Frontal cortex (tissue), 4 donors: ENCODE results near the gene RPL13. TPM values are rescaled to one million over a fixed set of nuclear protein-coding genes. Genes with fewer than 3 reads are reported as not detected.

ENCODE experiments used
- DNase-seq, 2 donors: peaks; one replicate each; pipeline ENCODE4 v3.0.0; 2012; ENCODE audit warnings: low spot score in 2 of 2
- FAIRE-seq: peaks from 2 replicates; lab custom pipeline; 2012; peaks lifted over from hg19 to GRCh38; lab: Jason Lieb, UNC
- small RNA-seq: library from RNA; depleted of rRNA; stranded (forward); fragments of <200 nt; gene quantifications from one replicate; pipeline ENCODE3, GENCODE V24; 2014
- total RNA-seq: library from RNA; depleted of rRNA; stranded (reverse); fragments of >200 nt; gene quantifications from one replicate; pipeline ENCODE4 v1.2.3, GENCODE V29; 2014
- donor health status: control.
- donor health status: control.
- donor health status: control.

Gene RPL13
- total RNA-seq, 1 donor from 2014 or later, result 1,545 TPM

DNA sequence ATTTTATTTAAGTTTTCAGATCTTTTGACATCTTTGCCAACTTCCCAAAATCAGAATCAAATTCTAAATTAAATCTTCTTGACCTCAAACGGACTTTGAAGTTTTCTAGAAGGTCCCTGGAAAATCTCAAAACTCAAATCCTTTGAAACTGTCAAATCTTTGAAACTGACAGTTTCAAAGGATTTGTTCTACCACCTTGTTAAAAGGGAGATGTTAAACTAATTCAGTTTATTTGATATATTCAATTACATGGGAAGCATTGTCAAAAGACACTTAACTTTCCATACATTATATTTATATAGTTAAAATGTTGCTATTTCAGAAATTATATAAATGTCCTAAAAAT is 49.6 kb downstream of the RPL13 start:
- FAIRE-seq (no peak), DNase-seq (no peak)

DNA sequence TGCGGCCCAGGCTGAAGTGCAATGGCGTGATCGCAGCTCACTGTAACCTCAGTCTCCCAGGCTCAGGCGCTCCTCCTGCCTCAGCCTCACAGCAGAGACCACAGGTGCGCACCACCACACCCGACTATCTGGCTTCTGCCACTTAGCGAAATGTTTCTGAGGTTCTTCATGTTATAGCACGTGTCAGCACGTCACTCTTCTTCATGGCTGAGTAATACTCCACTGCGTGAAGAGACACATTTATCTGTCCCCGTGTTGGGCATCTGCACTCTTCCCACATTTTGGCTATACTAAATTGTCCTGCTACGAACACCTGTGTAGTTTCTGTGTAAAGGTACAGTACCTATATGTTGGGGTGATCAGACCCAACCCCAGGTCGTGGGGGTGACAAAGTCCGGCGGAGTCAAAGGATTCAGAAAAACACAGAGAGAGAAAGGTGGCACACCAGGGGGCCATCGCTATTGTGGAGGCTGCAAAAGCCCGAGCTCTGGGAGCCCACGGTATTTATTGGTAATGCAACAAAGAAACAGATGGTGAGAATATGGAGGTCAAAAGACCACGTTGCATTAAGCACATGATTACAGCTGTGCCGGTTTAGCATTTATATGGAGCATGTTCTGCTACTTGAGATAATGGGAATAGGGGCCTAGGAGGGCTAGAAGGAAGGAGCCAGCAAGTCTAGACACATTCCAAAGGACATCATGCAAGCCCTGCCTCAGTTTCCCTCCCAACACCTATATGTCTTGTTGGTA is 52.1 kb downstream of the RPL13 start:
- DNase-seq, result no peak
- FAIRE-seq, result no peak

DNA sequence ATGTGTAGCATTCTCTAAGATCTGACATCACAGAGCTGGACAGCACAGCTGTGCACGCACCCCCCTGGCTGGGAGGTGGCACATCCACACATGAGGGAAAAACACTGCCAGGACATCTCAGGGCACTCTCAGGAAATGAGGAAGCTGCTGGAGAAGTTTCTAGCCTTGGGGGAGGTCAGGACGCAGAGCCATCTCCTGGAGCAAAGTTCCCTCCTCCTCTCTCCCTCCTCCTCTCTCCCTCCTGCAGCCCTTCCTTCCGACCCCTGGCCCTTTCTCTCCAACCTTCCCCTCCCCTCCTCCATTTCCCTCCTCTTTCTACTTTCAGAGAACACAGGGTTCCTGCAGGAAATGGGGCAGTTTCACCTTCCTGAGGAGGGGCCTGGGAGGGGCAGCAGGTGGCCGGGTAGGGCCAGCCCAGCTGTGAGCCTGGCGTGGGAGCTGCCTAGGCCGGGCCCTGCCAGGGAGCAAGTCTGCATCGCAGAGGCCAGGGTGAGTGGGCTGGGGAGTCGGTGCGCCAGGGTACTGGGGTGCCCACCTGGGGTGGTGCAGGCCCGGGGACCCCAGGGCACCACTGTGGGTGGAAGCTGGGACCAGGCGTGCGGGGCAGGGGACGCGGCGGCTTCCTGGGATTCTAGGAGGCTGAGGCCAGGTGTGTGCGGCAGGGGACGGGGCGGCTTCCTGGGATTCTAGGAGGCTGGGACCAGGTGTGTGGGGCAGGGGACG is 52.9 kb downstream of the RPL13 start, which contains the start of gene DPEP1:
Gene DPEP1 (plus strand): TSS at position 412 of the 723 bp plus-strand sequence. CDS start 16,769 bp downstream, outside the sequence.
- FAIRE-seq, result no peak
- no peak for DNase-seq

DNA sequence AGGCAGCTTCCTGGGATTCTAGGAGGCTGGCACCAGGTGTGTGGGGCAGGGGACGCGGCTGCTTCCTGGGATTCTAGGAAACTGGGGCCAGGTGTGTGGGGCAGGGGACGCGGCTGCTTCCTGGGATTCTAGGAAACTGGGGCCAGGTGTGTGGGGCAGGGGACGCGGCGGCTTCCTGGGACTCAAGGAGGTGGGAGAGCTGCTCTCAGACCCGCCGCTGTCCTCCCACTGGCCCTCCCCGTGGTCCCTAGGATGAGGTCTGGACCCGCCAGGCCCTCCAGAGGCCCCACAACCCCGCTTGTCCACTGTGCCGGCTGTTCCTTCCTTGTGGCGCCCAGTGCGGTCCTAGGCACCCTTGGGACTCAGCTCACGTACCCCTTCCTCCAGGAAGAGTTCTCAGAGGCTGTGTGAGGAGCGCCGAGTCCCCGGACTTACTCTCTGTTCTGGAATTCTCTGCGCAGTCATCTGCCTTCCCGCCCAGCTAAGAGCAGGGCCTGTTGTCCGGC is 53.5 kb downstream of the RPL13 start:
- DNase-seq, result no peak
- FAIRE-seq, result no peak

Small RNA genes within 50 kb of the gene (small RNA-seq; reads per million reads assigned to genes)
- gene SNORD68, result not detected

Other genes with a start within 250 kb of the RPL13 start
- 27.7 TPM for gene ANKRD11, start 70.1 kb upstream of the RPL13 start, total RNA-seq
- 84.8 TPM for gene SPG7, start 52.3 kb upstream of the RPL13 start, total RNA-seq
- 15.1 TPM for gene CPNE7, start 15.1 kb downstream of the RPL13 start, total RNA-seq
- gene DPEP1, start 53.0 kb downstream of the RPL13 start, total RNA-seq, result 2.4 TPM
- 81.9 TPM for gene CHMP1A, start 97.0 kb downstream of the RPL13 start, total RNA-seq
- 7.7 TPM for gene SPATA33, start 97.2 kb downstream of the RPL13 start, total RNA-seq
- 30.6 TPM for gene CDK10, start 126.0 kb downstream of the RPL13 start, total RNA-seq
- gene SPATA2L, start 141.0 kb downstream of the RPL13 start, total RNA-seq, result 20.0 TPM
- gene VPS9D1, start 160.2 kb downstream of the RPL13 start, total RNA-seq, result 7.7 TPM
- gene ZNF276, start 160.9 kb downstream of the RPL13 start, total RNA-seq, result 11.8 TPM